Cerebellar cortex (tissue), 1 donor: ENCODE results near the gene LGALS7B.
"Not testable (repeated sequence)": the region's sequence is repeated elsewhere in the genome, so short reads cannot be mapped to it uniquely, and the experiment has no call there.

Experiments used
- DNase-seq: peaks from one replicate; pipeline ENCODE4 v3.0.0-alpha.2; 2015; ENCODE audit warnings: low spot score

Gene LGALS7B

GRCh38 chr19:38797781-38798180, 8.8 kb downstream of the LGALS7B start:
- not testable (repeated sequence) for DNase-seq

DNA sequence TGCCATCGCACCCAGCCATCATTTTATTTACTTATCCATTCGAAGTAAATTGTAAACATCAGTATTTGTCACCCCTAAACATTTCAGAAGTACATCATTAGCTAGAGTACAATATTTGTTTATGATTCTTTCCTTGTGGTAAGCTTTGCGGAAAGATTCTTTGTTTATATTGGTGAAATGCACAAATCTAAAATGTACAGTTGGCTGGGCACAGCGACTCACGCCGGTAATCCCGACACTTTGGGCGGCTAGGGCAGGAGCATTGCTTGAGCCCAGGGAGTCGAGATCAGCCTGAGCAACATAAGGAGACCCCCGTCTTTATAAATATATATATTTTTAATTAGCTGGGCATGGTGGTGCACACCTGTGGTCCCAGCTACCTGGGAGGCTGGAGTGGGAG, 10.1 kb downstream of the LGALS7B start:
- no peak for DNase-seq

DNA sequence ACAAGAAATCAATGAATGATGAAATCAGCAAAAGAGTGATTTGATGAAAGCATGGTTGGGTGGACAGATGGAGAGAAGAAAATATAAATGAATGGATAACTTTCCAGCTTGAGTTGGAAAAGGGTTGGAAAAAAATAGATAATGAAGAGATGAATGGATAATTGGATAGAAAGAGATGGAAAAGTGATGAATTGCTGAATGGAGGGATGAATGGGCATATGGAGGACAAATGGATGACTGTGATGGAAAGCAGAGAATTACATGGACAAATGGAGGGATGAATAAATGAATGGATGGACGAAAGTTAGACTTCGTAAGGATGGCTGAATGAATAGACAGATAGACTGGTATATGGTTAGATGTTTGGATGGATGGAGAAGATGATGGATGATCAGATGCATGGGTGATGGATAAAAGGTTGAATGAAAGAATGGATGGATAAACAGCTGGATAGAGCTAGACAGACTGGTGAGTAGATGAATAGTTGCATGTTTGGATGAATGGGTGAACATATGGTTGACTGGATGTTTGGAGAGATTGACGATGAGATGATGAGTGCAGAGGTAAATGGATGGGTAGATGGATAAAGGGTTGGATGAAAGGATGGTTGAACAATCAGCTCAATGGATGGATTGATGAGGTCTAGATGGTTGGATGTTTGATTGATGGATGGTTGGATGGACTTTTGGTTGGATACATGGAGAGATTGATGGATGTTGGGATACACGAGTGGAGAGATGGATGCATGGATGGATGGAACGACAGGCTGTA, 11.8 kb downstream of the LGALS7B start:
- DNase-seq: no peak

GRCh38 chr19:38801359-38802095, 12.5 kb downstream of the LGALS7B start:
- DNase-seq: no peak

DNA sequence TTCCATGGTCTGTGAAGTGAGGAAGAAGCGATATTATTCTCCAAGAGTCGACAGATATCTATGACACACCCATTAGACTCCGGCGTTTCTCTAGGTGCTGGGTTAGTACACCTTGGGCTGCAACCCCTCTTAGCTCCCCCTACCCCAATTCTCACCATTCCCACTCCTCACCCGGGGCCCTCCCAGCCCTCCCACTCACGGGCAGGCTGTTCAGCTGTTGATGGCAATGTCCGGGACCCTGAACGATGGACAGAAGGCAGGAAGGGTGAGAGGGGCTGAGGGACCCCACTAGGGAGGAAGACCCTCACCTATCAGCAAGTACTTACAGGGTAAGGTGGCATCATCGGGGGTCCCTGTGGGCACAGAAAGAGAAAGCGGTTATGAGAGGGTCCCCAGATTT, 14.5 kb downstream of the LGALS7B start:
- no peak for DNase-seq

DNA sequence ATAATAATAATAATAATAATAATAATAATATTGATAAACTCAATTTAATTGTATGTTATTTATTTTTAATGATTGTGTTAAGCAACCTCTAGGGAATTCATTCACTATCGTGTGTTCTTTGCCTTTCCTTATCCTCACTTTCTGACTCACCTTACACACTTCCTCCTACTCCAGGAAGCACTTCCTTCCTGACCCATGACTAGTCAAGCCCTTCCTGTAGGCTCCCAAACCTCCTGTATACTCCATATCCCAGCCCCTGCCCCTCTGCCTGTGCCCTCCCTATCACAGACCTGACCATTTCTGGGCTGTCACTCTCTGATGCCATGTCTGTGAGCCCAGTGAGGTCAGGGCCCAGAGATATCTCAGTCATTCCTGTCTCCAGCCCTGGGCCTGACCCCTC, 16.2 kb downstream of the LGALS7B start:
- no peak for DNase-seq

DNA sequence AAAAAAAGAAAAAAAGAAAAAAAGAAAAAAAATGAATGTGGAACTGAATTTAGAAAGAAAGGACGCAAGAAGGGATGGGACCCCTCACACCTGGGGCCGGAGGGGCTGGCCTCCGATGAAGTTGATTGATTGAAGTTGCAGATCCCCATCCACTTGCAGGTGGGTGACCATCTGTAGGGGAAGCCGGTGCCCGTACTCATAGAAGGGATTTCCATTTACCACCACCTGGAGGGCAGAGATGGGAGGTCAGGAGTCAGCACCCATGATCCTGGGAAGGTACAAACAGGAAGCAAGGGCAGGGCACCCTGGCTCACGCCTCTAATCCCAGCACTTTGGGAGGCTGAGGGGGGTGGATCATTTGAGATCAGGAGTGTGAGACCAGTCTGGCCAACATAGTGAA, 17.4 kb downstream of the LGALS7B start:
- no peak for DNase-seq

- DNase-seq: not testable (repeated sequence)
These were observed 18.5 kb downstream of the LGALS7B start for GRCh38 chr19:38807374-38808098.

GRCh38 chr19:38808741-38809140, 19.7 kb downstream of the LGALS7B start:
- no peak for DNase-seq

GRCh38 chr19:38809592-38810252, 20.7 kb downstream of the LGALS7B start:
- no peak for DNase-seq

GRCh38 chr19:38812009-38812840, 23.2 kb downstream of the LGALS7B start:
- no peak for DNase-seq

DNA sequence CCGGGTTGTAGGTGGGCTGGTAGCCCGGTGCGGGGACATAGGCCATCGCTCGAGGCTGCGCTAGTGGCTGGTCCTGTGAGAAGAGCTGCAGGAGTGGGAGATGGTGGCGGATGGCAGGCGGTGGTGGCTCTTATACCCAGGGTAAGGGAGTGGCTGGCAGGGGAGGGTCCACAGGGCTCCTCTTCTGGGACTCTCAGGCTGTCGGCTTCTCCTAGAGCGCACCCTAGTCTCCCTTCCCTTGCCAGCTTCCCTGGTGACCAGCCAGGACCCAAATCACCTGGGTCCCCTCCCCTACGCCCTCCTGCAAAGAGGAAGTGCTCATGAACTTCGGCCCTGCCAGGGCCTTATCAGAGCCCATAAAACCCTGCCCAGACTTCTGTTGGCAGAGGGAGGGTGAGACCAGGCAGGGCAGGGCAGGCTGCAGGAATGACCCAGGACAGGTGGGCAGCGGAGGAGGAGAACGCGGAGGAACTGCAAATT, 23.9 kb downstream of the LGALS7B start, which contains the start of gene LGALS4:
Gene LGALS4, minus strand, starts transcription at position 105 of the 480 bp plus-strand sequence. Its CDS starts 59 bp downstream, at position 46.
- DNase-seq: no peak

GRCh38 chr19:38813323-38813722, 24.3 kb downstream of the LGALS7B start:
- no peak for DNase-seq

DNA sequence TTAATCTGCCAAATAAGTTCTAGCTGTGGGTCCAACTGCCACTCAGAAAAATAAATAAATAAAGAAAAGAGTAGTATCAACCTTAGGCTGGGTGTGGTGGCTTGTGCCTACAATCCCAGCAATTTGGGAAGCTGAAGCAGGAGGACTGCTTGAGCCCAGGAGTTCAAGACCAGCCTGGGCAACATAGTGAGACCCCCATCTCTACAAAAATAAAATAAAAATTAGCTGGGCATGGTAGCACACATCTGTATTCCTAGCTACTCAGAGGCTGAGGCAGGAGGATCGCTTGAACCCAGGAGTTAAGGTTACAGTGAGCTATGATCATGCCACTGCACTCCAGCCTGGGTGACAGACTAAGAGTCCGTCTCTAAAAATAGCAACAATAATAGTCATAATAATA, 24.9 kb downstream of the LGALS7B start:
- DNase-seq: not testable (repeated sequence)

GRCh38 chr19:38815059-38816001, 26.3 kb downstream of the LGALS7B start:
- DNase-seq: no peak

- DNase-seq: no peak
These were observed 27.2 kb downstream of the LGALS7B start for GRCh38 chr19:38816131-38816750.

DNA sequence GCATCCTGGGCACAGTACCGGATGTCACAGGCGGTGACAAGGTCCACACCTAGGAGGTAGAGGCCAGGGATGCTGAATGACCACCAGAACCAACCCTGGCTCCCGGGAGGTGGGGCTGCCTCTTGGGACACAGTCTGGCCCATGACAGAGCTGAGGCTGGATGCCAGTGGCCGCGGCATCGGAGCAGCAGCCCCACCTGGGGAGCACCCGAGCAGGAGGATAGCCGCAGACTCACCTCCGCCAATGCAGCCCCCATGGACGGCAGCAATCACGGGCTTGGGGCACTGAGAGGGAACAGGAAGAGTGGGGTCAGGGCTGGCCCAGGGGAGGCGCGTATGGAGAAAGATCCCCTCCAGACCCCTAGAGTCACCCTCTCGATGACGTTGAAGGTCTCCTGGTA, 28.1 kb downstream of the LGALS7B start:
- DNase-seq: no peak

- DNase-seq: no peak
These were observed 30.4 kb downstream of the LGALS7B start for GRCh38 chr19:38819231-38819920.
